H9 (cell line): ENCODE measurements around the gene RAPGEF6. TPM values are rescaled to one million over a fixed set of nuclear protein-coding genes. Genes with fewer than 3 reads are reported as not detected.

ENCODE experiments used
- DNase-seq: peaks from one replicate; pipeline ENCODE4 v3.0.0-alpha.2; 2017
- H2AFZ ChIP-seq: one replicate; pipeline ENCODE4 v1.6.1; 2013; ENCODE audit warnings: mild to moderate bottlenecking, low read length, control low read depth, moderate library complexity
- H2AK5ac ChIP-seq: 2 replicates; pipeline ENCODE4 v1.6.1; 2013; ENCODE audit warnings: low read length, control low read depth, mixed read lengths; ENCODE audit not compliant: insufficient read length
- H2BK120ac ChIP-seq: one replicate; pipeline ENCODE4 v1.6.1; 2013; ENCODE audit warnings: low read depth, mild to moderate bottlenecking, low read length, control low read depth, inconsistent platforms; ENCODE audit not compliant: poor library complexity, severe bottlenecking
- H2BK12ac ChIP-seq: 2 replicates; pipeline ENCODE4 v1.6.1; 2013; ENCODE audit warnings: low read length, control low read depth, mixed read lengths, low read depth; ENCODE audit not compliant: insufficient read length
- H2BK15ac ChIP-seq: 2 replicates; pipeline ENCODE4 v1.6.1; 2013; ENCODE audit warnings: low read depth, low read length, control low read depth
- H2BK20ac ChIP-seq: one replicate; pipeline ENCODE4 v1.6.1; 2013; ENCODE audit warnings: low read depth, mild to moderate bottlenecking, low read length, control low read depth, inconsistent platforms; ENCODE audit not compliant: poor library complexity, severe bottlenecking
- H2BK5ac ChIP-seq: 2 replicates; pipeline ENCODE4 v1.6.1; 2013; ENCODE audit warnings: low read length, control low read depth, mixed read lengths; ENCODE audit not compliant: insufficient read length
- H3K14ac ChIP-seq: 2 replicates; pipeline ENCODE4 v1.6.1; 2013; ENCODE audit warnings: low read length, control low read depth; ENCODE audit not compliant: insufficient read depth
- H3K18ac ChIP-seq: 2 replicates; pipeline ENCODE4 v1.6.1; 2013; ENCODE audit warnings: low read depth, mild to moderate bottlenecking, mixed read lengths, low read length, control low read depth; ENCODE audit not compliant: insufficient read length
- H3K23ac ChIP-seq: 2 replicates; pipeline ENCODE4 v1.6.1; 2013; ENCODE audit warnings: low read length, control low read depth, mixed read lengths, low read depth; ENCODE audit not compliant: insufficient read length
- H3K23me2 ChIP-seq: 2 replicates; pipeline ENCODE4 v1.6.1; 2013; ENCODE audit warnings: low read depth, mild to moderate bottlenecking, mixed read lengths, low read length, control low read depth; ENCODE audit not compliant: insufficient read length, poor library complexity, severe bottlenecking
- H3K27ac ChIP-seq: 2 replicates; pipeline ENCODE4 v1.5.1; 2013; ENCODE audit warnings: low read length, control low read depth, mixed read lengths, low read depth; ENCODE audit not compliant: insufficient read length
- H3K27me3 ChIP-seq: 2 replicates; pipeline ENCODE4 v1.6.1; 2013; ENCODE audit warnings: low read length, control low read depth, inconsistent platforms; ENCODE audit not compliant: insufficient read depth
- H3K4ac ChIP-seq: 2 replicates; pipeline ENCODE4 v1.6.1; 2013; ENCODE audit warnings: low read depth, mild to moderate bottlenecking, control low read depth, inconsistent platforms, low read length, moderate library complexity
- H3K4me1 ChIP-seq: 2 replicates; pipeline ENCODE4 v1.6.1; 2013; ENCODE audit warnings: low read length, control low read depth, inconsistent platforms; ENCODE audit not compliant: insufficient read depth
- H3K4me2 ChIP-seq: 2 replicates; pipeline ENCODE4 v1.6.1; 2013; ENCODE audit warnings: low read length, control low read depth, mixed read lengths; ENCODE audit not compliant: insufficient read length, insufficient read depth
- H3K56ac ChIP-seq: 2 replicates; pipeline ENCODE4 v1.6.1; 2013; ENCODE audit warnings: low read depth, mild to moderate bottlenecking, mixed read lengths, low read length, control low read depth; ENCODE audit not compliant: insufficient read length
- H3K79me1 ChIP-seq: 2 replicates; pipeline ENCODE4 v1.6.1; 2013; ENCODE audit warnings: low read depth, mild to moderate bottlenecking, moderate library complexity, low read length, control low read depth, inconsistent platforms; ENCODE audit not compliant: insufficient read depth, poor library complexity, severe bottlenecking
- H3K79me2 ChIP-seq: 2 replicates; pipeline ENCODE4 v1.6.1; 2013; ENCODE audit warnings: low read length, control low read depth, inconsistent platforms; ENCODE audit not compliant: insufficient read depth
- H3K9ac ChIP-seq: 2 replicates; pipeline ENCODE4 v1.6.1; 2013; ENCODE audit warnings: low read length, control low read depth, mixed read lengths; ENCODE audit not compliant: insufficient read length; ENCODE audit errors: extremely low read depth
- H3K9me3 ChIP-seq: one replicate; pipeline ENCODE4 v1.6.1; 2013; ENCODE audit warnings: low read depth, low read length, inconsistent platforms; ENCODE audit not compliant: control insufficient read depth
- H3T11ph ChIP-seq: one replicate; pipeline ENCODE4 v1.6.1; 2013; ENCODE audit warnings: mild to moderate bottlenecking, low read length, control low read depth, inconsistent platforms
- H4K20me1 ChIP-seq: one replicate; pipeline ENCODE4 v1.6.1; 2013; ENCODE audit not compliant: control insufficient read depth, insufficient read length, insufficient read depth
- H4K5ac ChIP-seq: 2 replicates; pipeline ENCODE4 v1.6.1; 2013; ENCODE audit warnings: low read depth, mild to moderate bottlenecking, mixed read lengths, low read length, control low read depth; ENCODE audit not compliant: insufficient read length
- H4K8ac ChIP-seq: replicated peaks from 2 replicates; pipeline ENCODE4 v1.6.1; 2013; ENCODE audit warnings: low read length, control low read depth, mixed read lengths, low read depth; ENCODE audit not compliant: insufficient read length
- H4K91ac ChIP-seq: 2 replicates; pipeline ENCODE4 v1.6.1; 2013; ENCODE audit warnings: low read depth, mild to moderate bottlenecking, moderate library complexity, mixed read lengths, low read length, control low read depth; ENCODE audit not compliant: insufficient read length
- H3K27ac Mint-ChIP-seq, 3 experiments: 2 replicates in 2 of 3; 3 replicates in 1 of 3; pipeline ENCODE4 v1.8.0; 2020 to 2021; ENCODE audit warnings: mixed read lengths in 3 of 3, mild to moderate bottlenecking in 1 of 3, moderate library complexity in 1 of 3
- H3K27me3 Mint-ChIP-seq: 2 replicates; pipeline ENCODE4 v1.8.0; 2021; ENCODE audit warnings: low read depth, mild to moderate bottlenecking, moderate library complexity, mixed read lengths
- H3K36me3 Mint-ChIP-seq, 3 experiments: 2 replicates in 2 of 3; 3 replicates in 1 of 3; pipeline ENCODE4 v1.8.0; 2020 to 2021; ENCODE audit warnings: low read depth in 3 of 3, mixed read lengths in 3 of 3; ENCODE audit not compliant: insufficient read depth in 1 of 3
- H3K4me1 Mint-ChIP-seq, 2 experiments: 2 replicates each; pipeline ENCODE4 v1.8.0; 2020; ENCODE audit warnings: mixed read lengths in 2 of 2
- H3K4me3 Mint-ChIP-seq, 2 experiments: 2 replicates in 1 of 2; 3 replicates in 1 of 2; pipeline ENCODE4 v1.8.0; 2020 to 2021; ENCODE audit warnings: mild to moderate bottlenecking in 2 of 2, mixed read lengths in 2 of 2, moderate library complexity in 1 of 2
- H3K9me3 Mint-ChIP-seq, 2 experiments: 2 replicates in 1 of 2; 3 replicates in 1 of 2; pipeline ENCODE4 v1.8.0; 2020; ENCODE audit warnings: mild to moderate bottlenecking in 2 of 2, mixed read lengths in 2 of 2, moderate library complexity in 1 of 2
- CTCF ChIP-seq: fragments of 200-600 bp; sonication (generic); conservative IDR thresholded peaks from 3 replicates; pipeline ENCODE4 v1.8.0; 2021; ENCODE audit warnings: antibody characterized with exemption, mild to moderate bottlenecking
- WGBS: extraction: QIAGEN DNeasy Blood & Tissue Kit; methylation state at CpG from one replicate; pipeline ENCODE4 v1.1.7; 2013; ENCODE audit warnings: missing lambda C conversion rate, low lambda C conversion rate, mixed read lengths; ENCODE audit not compliant: insufficient read length; ENCODE audit errors: extremely low coverage; 5-methylcytosine and 5-hydroxymethylcytosine counted together
- total RNA-seq: library from RNA; stranded (reverse); gene quantifications from 2 replicates; pipeline ENCODE4 v1.2.1, GENCODE V29; 2021

Gene RAPGEF6
- total RNA-seq, 1 experiment from 2014 or later = 19.7 TPM

DNA sequence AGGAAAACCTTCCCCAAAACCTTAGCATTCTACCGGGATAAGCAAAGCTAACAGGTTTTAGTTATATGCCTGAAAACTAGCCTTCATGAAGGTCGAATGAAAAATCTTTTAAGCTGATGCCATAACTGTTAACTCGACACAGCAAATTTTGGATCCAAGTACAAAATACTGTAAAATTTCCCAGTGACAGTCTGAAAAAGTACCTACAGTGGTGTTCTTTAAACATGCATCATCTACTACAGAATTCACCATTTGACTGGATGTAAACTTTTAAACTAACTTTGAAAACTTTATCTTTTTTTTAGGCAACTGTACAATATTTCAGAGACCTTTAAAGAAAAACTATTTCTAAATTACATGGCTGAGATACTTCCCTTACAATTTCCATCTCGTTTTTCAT, 791 bp downstream of the RAPGEF6 start:
- H3K4me2 ChIP-seq = peak overlapping the region; percentile 42
- no peak overlapping the region for H2BK20ac ChIP-seq
- no peak overlapping the region for H3K23ac ChIP-seq
- no peak overlapping the region for H2AK5ac ChIP-seq
- no peaks in the 10 kb centered on the region for H3K27me3 Mint-ChIP-seq
- H3K4ac ChIP-seq = no peak overlapping the region
- H3K79me1 ChIP-seq = no peaks in the 10 kb centered on the region
- H2BK120ac ChIP-seq = no peak overlapping the region
- peaks cover 10 to 17% of the 10 kb centered on the region in 2 experiments for H3K4me1 Mint-ChIP-seq
- H3K9ac ChIP-seq = peak overlapping the region; percentile 76
- H3T11ph ChIP-seq = no peak overlapping the region
- peak overlapping the region; percentile 97 to 100 (median 99) for H3K27ac Mint-ChIP-seq
- H3K27ac ChIP-seq = no peak overlapping the region
- H3K23me2 ChIP-seq = peaks cover 3% of the 10 kb centered on the region
- TF ChIP-seq CTCF = no peak
- no peak for DNase-seq
- no peak overlapping the region for H2BK12ac ChIP-seq
- no peak overlapping the region for H4K8ac ChIP-seq
- H3K9me3 Mint-ChIP-seq = no peaks in the 10 kb centered on the region
- H2AFZ ChIP-seq = no peak overlapping the region
- H3K9me3 ChIP-seq = no peaks in the 10 kb centered on the region
- H3K56ac ChIP-seq = no peak overlapping the region
- H3K79me2 ChIP-seq = peaks cover 19% of the 10 kb centered on the region; the same call in 1 of the 2 replicates
- no peak overlapping the region for H3K14ac ChIP-seq
- no peak overlapping the region for H4K91ac ChIP-seq
- H3K27me3 ChIP-seq = no peaks in the 10 kb centered on the region
- no peak overlapping the region for H2BK15ac ChIP-seq
- H4K5ac ChIP-seq = no peak overlapping the region
- no peak overlapping the region for H3K18ac ChIP-seq
- no peaks in the 10 kb centered on the region for H3K36me3 Mint-ChIP-seq
- H3K4me3 Mint-ChIP-seq = peak overlapping the region; percentile 90 to 93
- 0 out of 2 replicates have a peak, but pooled peaks cover 2% of the 10 kb centered on the region for H3K4me1 ChIP-seq
- no peaks in the 10 kb centered on the region for H4K20me1 ChIP-seq
- no peak overlapping the region for H2BK5ac ChIP-seq
- WGBS = no CpG with 5 or more reads among the region's 4 CpGs
